ENCODE results near the gene PRMT2. TPM values are rescaled to one million over a fixed set of nuclear protein-coding genes. Genes with fewer than 3 reads are reported as not detected.

Gene PRMT2
- total and polyA plus RNA-seq, 11 donors = 27.3 to 74.8 (median 53.1) TPM

DNA sequence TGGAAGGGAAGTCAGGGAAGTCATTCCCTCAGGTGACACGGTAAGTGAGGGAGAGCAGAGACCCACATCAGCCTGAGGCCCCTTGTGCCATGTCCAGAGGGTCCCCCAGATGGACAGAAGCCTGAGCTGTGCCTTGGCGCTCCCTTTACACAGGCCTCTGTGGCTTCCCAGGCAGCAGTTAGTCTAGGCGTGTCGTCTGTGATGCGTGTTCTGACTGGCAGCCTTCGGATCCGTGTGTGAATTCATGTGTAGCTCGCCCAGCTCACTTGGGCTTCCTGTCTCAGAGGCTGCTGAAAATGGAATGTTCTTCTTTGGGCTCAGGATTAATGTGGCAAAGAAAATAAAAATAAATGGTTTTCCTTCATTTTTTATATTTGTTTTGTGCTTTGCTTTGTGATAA, 28.3 kb downstream of the PRMT2 start:
- no peak for ATAC-seq
- TF ChIP-seq, protein P1, sequence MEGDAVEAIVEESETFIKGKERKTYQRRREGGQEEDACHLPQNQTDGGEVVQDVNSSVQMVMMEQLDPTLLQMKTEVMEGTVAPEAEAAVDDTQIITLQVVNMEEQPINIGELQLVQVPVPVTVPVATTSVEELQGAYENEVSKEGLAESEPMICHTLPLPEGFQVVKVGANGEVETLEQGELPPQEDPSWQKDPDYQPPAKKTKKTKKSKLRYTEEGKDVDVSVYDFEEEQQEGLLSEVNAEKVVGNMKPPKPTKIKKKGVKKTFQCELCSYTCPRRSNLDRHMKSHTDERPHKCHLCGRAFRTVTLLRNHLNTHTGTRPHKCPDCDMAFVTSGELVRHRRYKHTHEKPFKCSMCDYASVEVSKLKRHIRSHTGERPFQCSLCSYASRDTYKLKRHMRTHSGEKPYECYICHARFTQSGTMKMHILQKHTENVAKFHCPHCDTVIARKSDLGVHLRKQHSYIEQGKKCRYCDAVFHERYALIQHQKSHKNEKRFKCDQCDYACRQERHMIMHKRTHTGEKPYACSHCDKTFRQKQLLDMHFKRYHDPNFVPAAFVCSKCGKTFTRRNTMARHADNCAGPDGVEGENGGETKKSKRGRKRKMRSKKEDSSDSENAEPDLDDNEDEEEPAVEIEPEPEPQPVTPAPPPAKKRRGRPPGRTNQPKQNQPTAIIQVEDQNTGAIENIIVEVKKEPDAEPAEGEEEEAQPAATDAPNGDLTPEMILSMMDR (IDR thresholded peaks at IDR 0.05) = no peak
- no peak for TF ChIP-seq POLR2A (IDR thresholded peaks at IDR 0.05)
- Histone ChIP-seq H3K9me3 (no peaks in the 10 kb centered on the region), H3K27me3 (peaks cover 0 to 23% (median 4%) of the 10 kb centered on the region in 9 donors), H3K36me3 (peaks cover 0 to 48% (median 30%) of the 10 kb centered on the region in 9 donors), H3K4me1 (peaks cover 0 to 21% (median 13%) of the 10 kb centered on the region in 12 donors), H3K27ac (no peak overlapping the region), H3K4me3 (no peak overlapping the region)
- WGBS, 4 donors = 86 to 92% (median 91%) methylated on average over 8 of the region's 8 CpGs
- no peak for DNase-seq
- intact Hi-C loops (cut with DNase I) = no loop called here

- peaks cover 0 to 44% (median 26%) of the 10 kb centered on the region in 9 donors for H3K36me3 ChIP-seq
- 92 to 97% (median 96%) methylated on average over 24 of the region's 24 CpGs for WGBS, 4 donors
- H3K9me3 ChIP-seq = no peaks in the 10 kb centered on the region
- DNase-seq = no peak
- H3K27me3 ChIP-seq = peaks cover 0 to 23% (median 4%) of the 10 kb centered on the region in 9 donors
- no peak for ATAC-seq
- H3K4me1 ChIP-seq = peaks cover 0 to 21% (median 13%) of the 10 kb centered on the region in 12 donors
- TF ChIP-seq, protein P1 (IDR thresholded peaks at IDR 0.05) = no peak
- TF ChIP-seq POLR2A (IDR thresholded peaks at IDR 0.05) = no peak
- H3K27ac ChIP-seq = no peak overlapping the region
- intact Hi-C loops (cut with DNase I) = no loop called here
- H3K4me3 ChIP-seq = no peak overlapping the region
These were observed 29.0 kb downstream of the PRMT2 start for GRCh38 chr21:46664316-46664995.

DNA sequence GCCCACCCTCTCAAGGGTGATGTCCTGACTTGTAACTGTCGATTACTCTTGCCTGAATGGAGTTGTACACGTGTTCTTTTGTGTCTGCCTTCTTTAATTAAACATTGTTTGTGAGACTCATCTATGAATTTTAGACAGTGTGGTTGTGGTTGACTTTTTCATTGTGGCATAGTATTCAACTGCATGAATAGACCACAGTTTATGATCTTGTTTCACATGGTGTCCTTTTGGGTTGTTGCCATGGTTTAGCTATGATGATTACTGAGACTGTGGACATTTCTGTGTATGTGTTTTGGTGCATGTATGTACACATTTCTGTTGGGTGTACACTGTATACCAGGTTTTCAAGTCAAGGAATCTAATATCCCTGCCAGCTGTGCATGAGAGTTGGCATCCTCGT, 30.1 kb downstream of the PRMT2 start:
- intact Hi-C loops (cut with DNase I) = no loop called here
- ATAC-seq (no peak), DNase-seq (no peak)
- peaks cover 0 to 21% (median 13%) of the 10 kb centered on the region in 12 donors for H3K4me1 ChIP-seq
- H3K27me3 ChIP-seq = peaks cover 0 to 23% (median 6%) of the 10 kb centered on the region in 9 donors
- TF ChIP-seq POLR2A (IDR thresholded peaks at IDR 0.05) = no peak
- TF ChIP-seq, protein P1 (IDR thresholded peaks at IDR 0.05) = no peak
- no peak overlapping the region for H3K4me3 ChIP-seq
- no peak overlapping the region for H3K27ac ChIP-seq
- H3K9me3 ChIP-seq = no peaks in the 10 kb centered on the region
- H3K36me3 ChIP-seq = peaks cover 0 to 38% (median 20%) of the 10 kb centered on the region in 9 donors
- 85 to 91% (median 90%) methylated on average over 3 of the region's 3 CpGs for WGBS, 4 donors

DNA sequence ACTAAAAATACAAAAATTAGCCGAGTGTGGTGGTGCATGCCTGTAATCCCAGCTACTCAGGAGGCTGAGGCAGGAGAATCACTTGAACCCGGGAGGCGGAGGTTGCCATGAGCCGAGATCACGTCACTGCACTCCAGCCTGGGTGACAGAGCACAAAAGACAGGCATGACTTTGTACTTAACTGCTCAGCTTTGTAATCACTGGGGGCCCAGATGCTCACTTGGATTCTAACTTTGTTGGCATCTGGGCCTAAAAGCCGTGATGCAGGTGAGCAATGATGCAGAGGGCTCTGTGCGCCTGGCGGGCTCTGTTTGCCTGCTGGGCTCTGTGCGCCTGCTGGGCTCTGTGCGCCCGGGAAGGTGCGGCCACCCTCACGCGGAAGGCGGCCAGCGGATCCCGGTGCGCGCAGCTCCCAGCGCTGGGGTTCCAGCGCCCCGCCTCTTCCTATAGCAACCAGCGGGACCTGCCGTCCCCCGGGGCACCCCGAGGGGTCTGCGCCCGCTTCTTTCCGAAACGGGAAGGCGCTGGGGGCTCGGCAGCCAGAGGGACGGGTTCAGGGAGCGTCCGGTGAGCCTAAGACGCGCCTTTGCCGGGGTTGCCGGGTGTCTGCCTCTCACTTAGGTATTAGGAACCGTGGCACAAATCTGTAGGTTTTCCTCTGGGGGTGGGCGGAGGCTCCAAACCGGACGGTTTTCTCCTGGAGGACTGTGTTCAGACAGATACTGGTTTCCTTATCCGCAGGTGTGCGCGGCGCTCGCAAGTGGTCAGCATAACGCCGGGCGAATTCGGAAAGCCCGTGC, 31.7 kb downstream of the PRMT2 start:
- Histone ChIP-seq H3K27ac (no peak overlapping the region), H3K27me3 (peaks cover 0 to 34% (median 8%) of the 10 kb centered on the region in 9 donors), H3K9me3 (no peaks in the 10 kb centered on the region), H3K36me3 (peaks cover 0 to 36% (median 20%) of the 10 kb centered on the region in 9 donors), H3K4me1 (peaks cover 0 to 16% (median 11%) of the 10 kb centered on the region in 12 donors), H3K4me3 (peak overlapping the region; percentile 24 to 59 (median 50))
- WGBS, 4 donors = 7 to 21% (median 11%) methylated on average over 16 to 53 of the region's 53 CpGs
- peak in 2 of 4 donors; percentile 9 to 18 for ATAC-seq
- no peak for DNase-seq
- intact Hi-C loops (cut with DNase I) = no loop called here
- TF ChIP-seq, protein P1 (IDR thresholded peaks at IDR 0.05) = no peak
- TF ChIP-seq POLR2A (IDR thresholded peaks at IDR 0.05) = no peak

All from heart left ventricle (tissue), 16 donors.